Liver (tissue), 9 donors: ENCODE results near the gene INA. TPM values are rescaled to one million over a fixed set of nuclear protein-coding genes. Genes with fewer than 3 reads are reported as not detected.

Experiments used
- DNase-seq: peaks from one replicate; pipeline ENCODE4 v3.0.0-alpha.2; 2017; ENCODE audit warnings: low spot score
- H3K27ac ChIP-seq, 2 donors: one replicate each; pipeline ENCODE4 v1.7.0; 2013; ENCODE audit warnings: inconsistent platforms in 2 of 2, low read length in 2 of 2, control low read depth in 1 of 2, low read depth in 1 of 2, mild to moderate bottlenecking in 1 of 2
- H3K27me3 ChIP-seq, 4 donors: one replicate each; pipeline versions ENCODE4 v1.6.1 to v1.7.0; 2013; ENCODE audit warnings: low read length in 3 of 4, inconsistent platforms in 1 of 4, mild to moderate bottlenecking in 1 of 4, moderate library complexity in 1 of 4; ENCODE audit not compliant: control insufficient read depth in 4 of 4, insufficient read depth in 4 of 4
- H3K36me3 ChIP-seq, 4 donors: one replicate each; pipeline versions ENCODE4 v1.6.1 to v1.7.0; 2013; ENCODE audit warnings: low read length in 3 of 4, mild to moderate bottlenecking in 3 of 4, low read depth in 1 of 4, moderate library complexity in 1 of 4; ENCODE audit not compliant: control insufficient read depth in 4 of 4, insufficient read depth in 3 of 4
- H3K4me1 ChIP-seq, 4 donors: one replicate each; pipeline versions ENCODE4 v1.6.1 to v1.7.0; 2013; ENCODE audit warnings: low read length in 3 of 4, mild to moderate bottlenecking in 3 of 4, moderate library complexity in 1 of 4; ENCODE audit not compliant: control insufficient read depth in 4 of 4, insufficient read depth in 4 of 4
- H3K4me3 ChIP-seq, 3 donors: one replicate each; pipeline versions ENCODE4 v1.6.1 to v1.7.0; 2013; ENCODE audit warnings: low read length in 3 of 3, control low read depth in 1 of 3, low read depth in 1 of 3, mild to moderate bottlenecking in 1 of 3
- H3K9ac ChIP-seq, 2 donors: one replicate each; pipeline ENCODE4 v1.7.0; 2013; ENCODE audit warnings: low read length in 2 of 2, mild to moderate bottlenecking in 2 of 2, moderate library complexity in 2 of 2, control low read depth in 1 of 2, low read depth in 1 of 2
- H3K9me3 ChIP-seq, 4 donors: one replicate each; pipeline versions ENCODE4 v1.6.1 to v1.7.0; 2013; ENCODE audit warnings: low read length in 3 of 4; ENCODE audit not compliant: control insufficient read depth in 4 of 4
- ATF3 ChIP-seq: IDR thresholded peaks from 2 replicates; pipeline ENCODE4 v1.6.1; 2016; ENCODE audit warnings: antibody characterized with exemption
- CTCF ChIP-seq: fragments of 150-350 bp; IDR thresholded peaks from 2 replicates; pipeline ENCODE4 v1.5.1; 2017; ENCODE audit warnings: improper control_type of control experiment, low read depth, low read length; ENCODE audit not compliant: missing input control
- EGR1 ChIP-seq, 2 donors: IDR thresholded peaks; 2 replicates each; pipeline ENCODE4 v1.6.1; 2016 to 2018; ENCODE audit warnings: antibody characterized with exemption in 2 of 2, low read depth in 2 of 2
- FOXA1 ChIP-seq: IDR thresholded peaks from 2 replicates; pipeline ENCODE4 v1.6.1; 2016; ENCODE audit warnings: antibody characterized with exemption
- FOXA2 ChIP-seq: IDR thresholded peaks from 2 replicates; pipeline ENCODE4 v1.6.1; 2016; ENCODE audit warnings: antibody characterized with exemption
- GABPA ChIP-seq, 2 donors: IDR thresholded peaks in 1 of 2; conservative IDR thresholded peaks in 1 of 2; 2 replicates each; pipeline ENCODE4 v1.6.1; 2016; ENCODE audit warnings: antibody characterized with exemption in 2 of 2, mild to moderate bottlenecking in 1 of 2, moderate library complexity in 1 of 2
- HNF4A ChIP-seq, 2 donors: conservative IDR thresholded peaks; 2 replicates each; pipeline ENCODE4 v1.6.1; 2016; ENCODE audit warnings: antibody characterized with exemption in 2 of 2, mild to moderate bottlenecking in 2 of 2
- HNF4G ChIP-seq: IDR thresholded peaks from 2 replicates; pipeline ENCODE4 v1.6.1; 2016; ENCODE audit warnings: antibody characterized with exemption
- JUND ChIP-seq, 2 donors: IDR thresholded peaks; 2 replicates each; pipeline ENCODE4 v1.6.1; 2016; ENCODE audit warnings: antibody characterized with exemption in 2 of 2
- MAX ChIP-seq: IDR thresholded peaks from 2 replicates; pipeline ENCODE4 v1.6.1; 2016; ENCODE audit warnings: antibody characterized with exemption
- NR2F2 ChIP-seq: IDR thresholded peaks from 2 replicates; pipeline ENCODE4 v1.6.1; 2016; ENCODE audit warnings: antibody characterized with exemption
- RAD21 ChIP-seq, 2 donors: IDR thresholded peaks; 2 replicates each; pipeline ENCODE4 v1.6.1; 2016; ENCODE audit warnings: antibody characterized with exemption in 2 of 2, mild to moderate bottlenecking in 2 of 2
- REST ChIP-seq: IDR thresholded peaks from 2 replicates; pipeline ENCODE4 v1.6.1; 2016; ENCODE audit warnings: antibody characterized with exemption, mild to moderate bottlenecking
- RXRA ChIP-seq, 2 donors: IDR thresholded peaks; 2 replicates each; pipeline ENCODE4 v1.6.1; 2017 to 2018; ENCODE audit warnings: antibody characterized with exemption in 2 of 2, mild to moderate bottlenecking in 1 of 2
- SP1 ChIP-seq: IDR thresholded peaks from 2 replicates; pipeline ENCODE4 v1.6.1; 2018; ENCODE audit warnings: antibody characterized with exemption, mild to moderate bottlenecking
- TAF1 ChIP-seq: conservative IDR thresholded peaks from 2 replicates; pipeline ENCODE4 v1.6.1; 2016; ENCODE audit warnings: antibody characterized with exemption, mild to moderate bottlenecking
- YY1 ChIP-seq: IDR thresholded peaks from 2 replicates; pipeline ENCODE4 v1.6.1; 2016; ENCODE audit warnings: antibody characterized with exemption, mild to moderate bottlenecking
- ZBTB33 ChIP-seq: IDR thresholded peaks from 2 replicates; pipeline ENCODE4 v1.6.1; 2016; ENCODE audit warnings: antibody characterized with exemption
- WGBS: extraction: QIAGEN DNeasy Blood & Tissue Kit; methylation state at CpG from one replicate; pipeline ENCODE4 v1.1.7; 2013; 5-methylcytosine and 5-hydroxymethylcytosine counted together
- polyA plus RNA-seq, 2 donors: library from polyadenylated mRNA; stranded (reverse) in 1 of 2; unstranded in 1 of 2; fragments of 200-250 nt in 1 of 2; fragments of >200 nt in 1 of 2; fragmentation: Nextera tagmentation in 1 of 2; extraction: Ambion mirVana in 1 of 2; gene quantifications; one replicate each; pipeline versions ENCODE4 v1.2.1 to v1.2.3, GENCODE V29; 2013 to 2015
- total RNA-seq, 2 donors: library from RNA; depleted of rRNA; stranded (reverse); fragments of >200 nt; gene quantifications; one replicate each; pipeline ENCODE4 v1.2.3, GENCODE V29; 2014
- donor health status: healthy.
- donor health status: healthy.
- donor health status: healthy.
- donor health status: healthy.
- donor health status: healthy.

The INA gene
- total and polyA plus RNA-seq, 4 donors = not detected

- peaks cover 3 to 13% (median 7%) of the 10 kb centered on the region in 4 donors for H3K27me3 ChIP-seq
- no peak overlapping the region for H3K27ac ChIP-seq
- H3K4me3 ChIP-seq = no peak overlapping the region
- DNase-seq = no peak
- H3K9ac ChIP-seq = no peak overlapping the region
- TF ChIP-seq RAD21 (IDR thresholded peaks at IDR 0.05) = no peak
- TF ChIP-seq JUND (IDR thresholded peaks at IDR 0.05) = no peak
- no peak for TF ChIP-seq SP1
- no peak for TF ChIP-seq HNF4A (conservative IDR thresholded peaks at IDR 0.05)
- no peak for TF ChIP-seq YY1
- no peak for TF ChIP-seq REST
- no peak for TF ChIP-seq CTCF
- no peak for TF ChIP-seq RXRA (IDR thresholded peaks at IDR 0.05)
- no peak for TF ChIP-seq TAF1
- TF ChIP-seq HNF4G = no peak
- TF ChIP-seq FOXA2 = no peak
- TF ChIP-seq NR2F2 = no peak
- no peak for TF ChIP-seq EGR1 (IDR thresholded peaks at IDR 0.05; ENCODE audit: low read depth in 2 of 2)
- TF ChIP-seq MAX = no peak
- no peak for TF ChIP-seq ZBTB33
- no peak for TF ChIP-seq GABPA (IDR thresholded peaks at IDR 0.05 in 1 of 2, conservative IDR thresholded peaks at IDR 0.05 in 1 of 2)
- TF ChIP-seq FOXA1 = no peak
- no peak for TF ChIP-seq ATF3
- 57% methylated on average over 3 of the region's 3 CpGs for WGBS
- H3K9me3 ChIP-seq = no peaks in the 10 kb centered on the region
- H3K4me1 ChIP-seq = peaks cover 5 to 12% (median 9%) of the 10 kb centered on the region in 4 donors
- no peaks in the 10 kb centered on the region for H3K36me3 ChIP-seq
These were observed 3.1 kb downstream of the INA start for GRCh38 chr10:103280031-103280430.

- H3K9me3 ChIP-seq = no peaks in the 10 kb centered on the region
- H3K4me1 ChIP-seq = peaks cover 5 to 14% (median 9%) of the 10 kb centered on the region in 4 donors
- WGBS = 84% methylated on average over 2 of the region's 2 CpGs
- H3K4me3 ChIP-seq = no peak overlapping the region
- no peak for DNase-seq
- no peak overlapping the region for H3K27ac ChIP-seq
- no peaks in the 10 kb centered on the region for H3K36me3 ChIP-seq
- no peak overlapping the region for H3K9ac ChIP-seq
- H3K27me3 ChIP-seq = peaks cover 3 to 13% (median 6%) of the 10 kb centered on the region in 4 donors
- TF ChIP-seq ATF3 (no peak), MAX (no peak), HNF4A (conservative IDR thresholded peaks at IDR 0.05) (no peak), CTCF (no peak), RXRA (IDR thresholded peaks at IDR 0.05) (no peak), YY1 (no peak), GABPA (IDR thresholded peaks at IDR 0.05 in 1 of 2, conservative IDR thresholded peaks at IDR 0.05 in 1 of 2) (no peak), REST (no peak), RAD21 (IDR thresholded peaks at IDR 0.05) (no peak), FOXA2 (no peak)
These were observed 3.6 kb downstream of the INA start for GRCh38 chr10:103280506-103280905.
